ENCODE results near the gene DUSP9. TPM values are rescaled to one million over a fixed set of nuclear protein-coding genes. Genes with fewer than 3 reads are reported as not detected.

The DUSP9 gene
- total and polyA plus RNA-seq, 2 donors (not counting 3 experiments of a cell fraction or from before 2014, with no cell fraction given), result 0.04 TPM; not detected in 1

- Histone ChIP-seq H3K4me3 (replicated peaks in 1 of 3; ENCODE audit: insufficient read depth in 1 of 3, low read depth in 1 of 3, low read length in 3 of 3) (no peak overlapping the region), H3K27me3 (ENCODE audit: control insufficient read depth in 2 of 2, insufficient read depth in 2 of 2, low read length in 2 of 2) (peaks cover 0 to 11% of the 10 kb centered on the region in 2 experiments), H3K9ac (replicated peaks; ENCODE audit: extremely low read depth, insufficient read depth, low read length) (no peak overlapping the region), H3K9me1 (replicated peaks; ENCODE audit: control insufficient read depth, extremely low read depth, insufficient read depth, low read length) (no peaks in the 10 kb centered on the region), H3K27ac (ENCODE audit: insufficient read depth, low read depth, low read length) (no peak overlapping the region), H3K4me1 (ENCODE audit: control insufficient read depth, extremely low read depth, insufficient read depth, low read length) (no peaks in the 10 kb centered on the region), H2AFZ (ENCODE audit: low read depth, low read length) (no peak overlapping the region), H3K4me2 (ENCODE audit: insufficient read depth, low read length) (no peak overlapping the region), H3K9me3 (replicated peaks; ENCODE audit: control insufficient read depth, insufficient read depth, low read length) (no peaks in the 10 kb centered on the region), H3K36me3 (ENCODE audit: control insufficient read depth in 2 of 2, extremely low read depth in 1 of 2, insufficient read depth in 2 of 2, low read length in 2 of 2) (no peaks in the 10 kb centered on the region), H3K79me2 (ENCODE audit: control insufficient read depth, insufficient read depth, low read length) (no peaks in the 10 kb centered on the region), H4K20me1 (replicated peaks; ENCODE audit: control insufficient read depth, extremely low read depth, insufficient read depth, low read length) (no peaks in the 10 kb centered on the region)
- DNase-seq (ENCODE audit: low read depth, low spot score) (no peak), FAIRE-seq (no peak)
- ChIA-PET CTCF (interaction anchor here (4.6 kb wide), 1 partner anchor 9 kb away, joined by 23 read pairs; no protein-coding TSS in a partner anchor), POLR2A (no interaction called here)
- dilution Hi-C loops (cut with MboI; ENCODE audit: extremely low pct_ligation_motif_present, low sequenced_read_pairs) (no loop called here), intact Hi-C loops (cut with micrococcal nuclease) (no loop called here)
- TF ChIP-seq GATA2 (IDR thresholded peaks at IDR 0.05; ENCODE audit: insufficient read depth, insufficient read length, low read depth, low read length), result no peak
- no peak for TF ChIP-seq POLR2AphosphoS5 (IDR thresholded peaks at IDR 0.05; ENCODE audit: insufficient read depth, low read depth, low read length)
- TF ChIP-seq MAX (IDR thresholded peaks at IDR 0.05; ENCODE audit: insufficient read depth, insufficient read length), result no peak
- TF ChIP-seq CTCF (IDR thresholded peaks at IDR 0.05; ENCODE audit: extremely low read depth in 1 of 2, insufficient read depth in 1 of 2, low read depth in 1 of 2, low read length in 2 of 2), result no peak
- no peak for TF ChIP-seq JUN (IDR thresholded peaks at IDR 0.05; ENCODE audit: borderline replicate concordance, insufficient read depth, insufficient read length, low read depth)
- no peak for TF ChIP-seq POLR2A (IDR thresholded peaks at IDR 0.05; ENCODE audit: low read depth, low read length)
- TF ChIP-seq EZH2 (IDR thresholded peaks at IDR 0.05; ENCODE audit: borderline replicate concordance, low read depth, low read length, severe bottlenecking), result no peak
- TF ChIP-seq FOS (IDR thresholded peaks at IDR 0.05; ENCODE audit: borderline replicate concordance, insufficient read depth, low read length), result no peak
- no peak for TF ChIP-seq MYC (IDR thresholded peaks at IDR 0.05; ENCODE audit: low read depth, low read length)
- BruUV-seq (replicated peaks), result no TSS peak
Observed at GRCh38 chrX:153659268-153659667, 12.3 kb downstream of the DUSP9 start.
